ENCODE data around the gene LILRA6.
"Not testable (repeated sequence)": the region's sequence is repeated elsewhere in the genome, so short reads cannot be mapped to it uniquely, and the experiment has no call there.

LILRA6 gene

GRCh38 chr19:54207983-54208783 is 34.4 kb downstream of the LILRA6 start:
- no peak for DNase-seq (ENCODE audit: low read depth)

- no peak for DNase-seq (ENCODE audit: low read depth)
These were observed 35.0 kb downstream of the LILRA6 start for GRCh38 chr19:54207676-54207982.

- DNase-seq (ENCODE audit: low read depth), result not testable (repeated sequence)
These were observed 35.4 kb downstream of the LILRA6 start for GRCh38 chr19:54207193-54207592.

- DNase-seq (ENCODE audit: low read depth), result no peak
These were observed 35.8 kb downstream of the LILRA6 start for GRCh38 chr19:54206831-54207177.

- DNase-seq (ENCODE audit: low read depth), result no peak
These were observed 36.4 kb downstream of the LILRA6 start for GRCh38 chr19:54206030-54206830.

- no peak for DNase-seq (ENCODE audit: low read depth)
These were observed 37.7 kb downstream of the LILRA6 start for GRCh38 chr19:54204767-54205468.

GRCh38 chr19:54203151-54203611 is 39.4 kb downstream of the LILRA6 start:
- no peak for DNase-seq (ENCODE audit: low read depth)

- no peak for DNase-seq (ENCODE audit: low read depth)
These were observed 40.6 kb downstream of the LILRA6 start for GRCh38 chr19:54201980-54202379.

GRCh38 chr19:54201172-54201701 is 41.4 kb downstream of the LILRA6 start:
- DNase-seq (ENCODE audit: low read depth), result no peak

GRCh38 chr19:54199401-54199800 is 43.2 kb downstream of the LILRA6 start:
- DNase-seq (ENCODE audit: low read depth), result no peak

- DNase-seq (ENCODE audit: low read depth), result no peak
These were observed 45.5 kb downstream of the LILRA6 start for GRCh38 chr19:54197121-54197520.

GRCh38 chr19:54196536-54196935 is 46.1 kb downstream of the LILRA6 start:
- no peak for DNase-seq (ENCODE audit: low read depth)

GRCh38 chr19:54194463-54194862 is 48.1 kb downstream of the LILRA6 start:
- DNase-seq (ENCODE audit: low read depth), result not testable (repeated sequence)

GRCh38 chr19:54193011-54193410 is 49.6 kb downstream of the LILRA6 start:
- no peak for DNase-seq (ENCODE audit: low read depth)

GRCh38 chr19:54191811-54192453 is 50.7 kb downstream of the LILRA6 start:
- no peak for DNase-seq (ENCODE audit: low read depth)

- peak; percentile 64 for DNase-seq (ENCODE audit: low read depth)
These were observed 51.4 kb downstream of the LILRA6 start, which contains the start of gene TSEN34 for GRCh38 chr19:54191011-54191810. TSS of gene TSEN34 (plus strand) at chr19:54191308. CDS start at chr19:54191365, 57 bp downstream.

GRCh38 chr19:54190503-54191010 is 52.0 kb downstream of the LILRA6 start:
- peak; percentile 99 for DNase-seq (ENCODE audit: low read depth)

GRCh38 chr19:54189735-54190502 is 52.7 kb downstream of the LILRA6 start:
- DNase-seq (ENCODE audit: low read depth), result peak; percentile 100

GRCh38 chr19:54189145-54189734 is 53.4 kb downstream of the LILRA6 start, which contains the start of gene MBOAT7:
TSS of gene MBOAT7 (minus strand) at chr19:54189580. CDS start at chr19:54188508, 1,072 bp downstream.
- no peak for DNase-seq (ENCODE audit: low read depth)
